ENCODE results near the gene DEGS2. TPM values are rescaled to one million over a fixed set of nuclear protein-coding genes. Genes with fewer than 3 reads are reported as not detected.

Gene DEGS2
- polyA plus RNA-seq, 3 donors: 8.7 to 10.9 (median 10.4) TPM

DNA sequence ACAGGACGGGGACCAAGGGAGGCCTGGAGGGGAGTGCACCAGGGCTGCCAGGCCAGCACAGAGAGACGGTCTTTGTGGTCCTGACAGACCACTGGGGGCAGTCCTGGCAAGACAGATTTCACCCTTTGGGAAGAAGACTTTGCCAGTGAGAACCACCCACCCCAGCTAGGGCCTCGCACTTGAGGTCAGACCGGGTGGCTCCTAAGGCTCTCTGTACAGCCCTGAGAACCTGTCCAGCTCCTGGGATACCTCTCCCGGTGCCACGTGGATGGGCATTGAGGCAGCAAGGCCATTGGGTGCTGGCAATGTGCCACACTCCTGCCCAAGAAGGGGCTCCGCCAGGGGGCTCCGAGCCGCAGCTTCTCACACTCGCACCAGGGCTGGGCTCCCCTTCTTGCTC, 42.4 kb downstream of the DEGS2 start:
- no peak for DNase-seq

DNA sequence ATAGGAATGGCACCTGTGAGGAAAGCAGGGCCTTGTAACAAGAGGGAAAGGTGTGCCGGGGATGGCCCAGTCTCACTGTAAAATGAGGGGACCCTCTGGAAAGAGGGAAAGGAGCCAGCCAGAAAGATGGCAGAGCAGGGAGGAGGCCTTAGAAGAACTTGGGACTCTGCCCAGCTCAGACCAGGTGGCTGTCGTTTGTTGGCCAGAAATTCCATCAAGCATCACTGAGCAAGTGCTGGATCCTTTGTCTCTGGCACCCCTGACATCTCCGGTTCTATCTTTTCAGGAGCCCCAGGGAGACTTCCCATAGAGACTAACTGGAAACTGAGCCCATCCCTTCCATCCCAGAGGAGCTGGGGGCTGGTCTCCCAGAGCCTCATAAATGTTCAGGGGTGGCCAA, 43.3 kb downstream of the DEGS2 start:
- DNase-seq: no peak

DNA sequence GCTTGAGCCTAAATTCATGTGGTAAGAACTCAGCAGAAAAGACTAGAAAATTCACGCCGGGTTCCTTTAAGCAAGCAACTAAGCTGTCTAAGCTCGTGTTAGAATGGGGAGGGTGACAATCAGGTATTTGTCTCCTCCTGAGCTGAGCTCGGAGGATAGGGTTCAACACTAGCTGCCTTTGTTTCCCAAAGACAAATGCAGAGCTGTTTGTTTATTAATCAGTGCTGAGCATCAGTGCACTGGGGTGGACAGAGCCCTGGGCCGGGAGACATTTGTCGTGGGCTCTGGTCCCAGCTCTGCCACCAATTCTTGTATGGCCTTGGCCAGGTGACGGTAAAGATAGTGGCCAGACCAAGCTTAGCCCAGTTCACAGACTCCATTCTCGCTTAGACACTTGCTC, 43.7 kb downstream of the DEGS2 start:
- no peak for DNase-seq

DNA sequence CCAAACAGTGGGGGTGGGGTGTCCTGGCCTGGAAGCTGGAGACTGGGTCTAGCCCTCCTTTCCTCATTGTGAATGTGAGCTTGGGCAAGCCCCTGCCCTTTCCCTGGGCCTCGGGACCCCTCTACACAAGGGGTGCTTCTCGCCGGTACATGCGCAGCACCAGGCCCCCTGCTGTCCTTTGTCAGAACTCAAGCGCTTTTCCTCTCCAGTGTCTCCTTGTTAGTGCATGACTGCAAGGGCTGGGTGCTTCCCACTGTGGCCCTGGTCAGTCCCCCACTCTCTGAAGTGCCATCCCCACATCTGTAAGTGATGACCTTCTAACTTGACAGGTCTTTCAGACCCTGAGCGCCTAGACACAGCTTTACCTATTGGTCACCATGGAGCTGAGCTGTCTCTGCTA, 44.2 kb downstream of the DEGS2 start:
- DNase-seq: no peak

DNA sequence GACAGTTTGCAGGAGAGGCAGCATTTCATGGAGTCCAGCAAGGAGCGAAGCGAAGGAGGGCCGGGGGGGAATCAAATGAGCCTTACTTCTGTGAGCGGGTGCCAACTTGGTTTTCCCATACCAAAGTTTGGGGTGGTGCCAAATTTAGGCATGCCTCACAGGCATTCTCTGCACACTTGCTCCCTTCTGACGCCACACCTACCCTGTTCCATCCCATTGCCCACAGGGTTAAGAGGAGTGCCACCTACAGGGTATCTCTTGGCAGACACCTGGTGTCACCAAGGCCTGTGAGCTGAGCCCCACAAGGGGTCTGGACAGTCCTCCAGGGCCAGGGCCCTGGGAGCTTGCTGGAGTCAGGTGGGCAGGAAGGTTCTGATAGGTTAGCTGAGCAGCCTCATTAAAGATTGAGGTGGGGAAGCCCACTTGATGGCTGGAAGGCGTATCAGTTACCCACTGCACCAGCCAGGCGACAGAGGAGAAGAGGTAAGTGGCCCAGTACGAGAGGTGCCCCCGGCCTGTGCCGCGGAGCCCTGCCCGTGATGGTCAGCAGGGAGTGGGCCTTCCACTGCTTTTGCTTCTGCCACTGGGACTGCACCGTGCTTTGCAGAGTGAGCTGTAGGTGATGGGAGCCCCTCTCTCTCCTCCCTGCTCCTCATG, 45.2 kb downstream of the DEGS2 start:
- no peak for DNase-seq

DNA sequence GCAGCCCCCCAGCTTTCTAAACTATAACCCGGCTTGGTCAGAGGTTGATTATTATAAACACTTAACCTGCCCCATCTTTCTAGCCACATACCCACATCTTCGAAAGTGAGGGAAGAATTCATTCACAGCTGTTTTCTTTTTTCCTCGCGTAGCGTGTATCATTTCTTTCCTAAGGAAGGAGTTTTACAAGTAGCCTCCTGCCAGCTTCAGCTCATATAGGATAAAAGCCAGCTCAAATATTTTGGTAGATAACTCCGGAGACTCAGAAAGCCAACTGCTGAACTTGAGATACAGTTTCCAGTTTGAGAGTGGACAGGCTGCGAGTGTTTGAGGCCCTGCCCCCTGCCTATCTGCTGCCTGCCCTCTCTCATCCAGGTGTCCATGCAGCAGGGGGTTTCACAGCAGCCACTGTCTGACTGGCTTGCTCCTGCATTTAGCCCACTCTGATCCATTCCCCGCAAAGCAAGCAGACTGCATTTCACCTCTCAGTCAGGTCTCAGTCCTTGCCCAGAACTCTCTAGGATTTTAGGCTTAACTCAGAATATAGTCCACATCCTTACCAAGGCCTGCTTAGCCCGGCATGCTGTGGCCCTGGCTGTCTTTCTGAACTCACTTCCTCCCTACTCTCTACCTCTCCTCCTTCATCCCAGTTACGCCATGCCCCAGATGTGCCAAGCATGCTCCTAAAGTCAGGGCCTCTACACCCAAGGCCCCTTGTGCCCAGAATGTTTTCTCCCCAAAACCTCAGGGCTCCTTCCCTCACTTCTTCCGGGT, 47.3 kb downstream of the DEGS2 start:
- DNase-seq: no peak

DNA sequence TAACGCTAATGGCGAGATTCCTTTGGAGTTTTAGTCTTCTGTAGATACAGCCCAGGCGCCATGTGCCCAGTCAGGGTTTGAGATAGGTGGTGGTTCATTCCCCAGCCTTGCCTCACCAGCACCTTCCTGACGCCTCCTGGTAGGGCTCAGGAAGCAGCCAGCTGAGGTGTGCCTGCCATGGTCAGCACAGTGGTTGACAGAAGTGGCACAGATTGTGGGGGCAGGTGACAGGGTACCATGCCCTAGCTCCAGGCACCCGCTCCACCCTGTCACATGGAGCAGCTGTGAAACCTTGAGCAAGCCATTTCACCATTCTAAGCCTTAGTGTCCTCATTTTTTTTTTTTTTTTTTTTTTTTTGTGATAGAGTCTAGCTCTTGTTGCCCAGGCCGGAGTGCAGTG, 48.6 kb downstream of the DEGS2 start:
- DNase-seq: no peak

DNA sequence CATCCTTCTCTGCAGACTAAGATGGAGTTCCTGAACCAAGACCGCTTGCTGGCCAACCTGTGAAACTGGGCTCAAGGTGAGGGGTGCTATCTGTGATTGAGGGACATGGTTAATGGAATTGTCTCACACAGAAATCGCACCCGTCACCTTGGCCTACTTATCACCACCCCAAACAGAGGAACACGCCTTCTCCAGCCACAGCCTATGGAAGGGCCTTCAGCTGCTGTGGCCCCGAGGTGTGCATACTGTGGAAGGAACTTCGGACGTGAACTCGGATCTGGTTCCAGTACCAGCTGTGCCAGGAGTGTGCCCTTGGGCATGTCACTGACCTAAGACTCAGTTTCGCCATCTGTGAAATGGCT, 49.9 kb downstream of the DEGS2 start:
- no peak for DNase-seq

DNA sequence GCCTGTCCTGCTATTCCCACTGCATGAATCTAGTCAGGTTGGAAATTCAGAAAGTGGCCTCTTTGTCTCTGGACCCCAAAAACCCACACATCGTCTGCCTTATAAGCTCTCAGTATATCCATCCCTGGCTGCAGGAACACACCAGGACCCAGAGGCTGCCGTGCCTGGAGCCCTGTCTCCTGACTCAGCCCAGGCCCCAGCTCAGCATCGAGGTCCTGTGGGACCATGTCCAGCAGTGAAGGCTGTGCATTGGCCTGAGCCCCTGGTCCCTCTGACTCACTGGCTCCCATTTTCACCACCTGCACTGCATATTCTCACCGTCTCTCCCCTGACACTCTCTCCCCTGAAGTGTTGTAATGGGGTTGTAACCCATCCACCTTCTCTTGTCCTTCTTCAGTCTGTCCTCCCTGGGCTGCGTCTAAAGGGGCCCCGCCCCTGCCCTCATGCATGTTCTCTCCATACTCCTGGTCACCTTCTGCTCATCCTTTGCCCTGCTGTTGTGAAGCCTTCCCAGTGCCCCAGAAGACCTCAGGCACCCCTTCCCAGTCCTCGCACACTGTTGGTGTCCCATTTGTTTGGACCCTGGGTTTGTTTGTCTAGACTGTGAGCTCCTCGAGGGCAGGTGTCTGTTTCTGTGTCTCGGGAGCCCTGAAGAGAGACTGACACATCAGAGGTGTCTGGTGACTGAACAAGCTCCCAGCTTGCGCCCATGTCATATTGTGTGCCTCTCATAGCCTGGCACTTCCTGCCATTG, 50.4 kb downstream of the DEGS2 start:
- DNase-seq: no peak

DNA sequence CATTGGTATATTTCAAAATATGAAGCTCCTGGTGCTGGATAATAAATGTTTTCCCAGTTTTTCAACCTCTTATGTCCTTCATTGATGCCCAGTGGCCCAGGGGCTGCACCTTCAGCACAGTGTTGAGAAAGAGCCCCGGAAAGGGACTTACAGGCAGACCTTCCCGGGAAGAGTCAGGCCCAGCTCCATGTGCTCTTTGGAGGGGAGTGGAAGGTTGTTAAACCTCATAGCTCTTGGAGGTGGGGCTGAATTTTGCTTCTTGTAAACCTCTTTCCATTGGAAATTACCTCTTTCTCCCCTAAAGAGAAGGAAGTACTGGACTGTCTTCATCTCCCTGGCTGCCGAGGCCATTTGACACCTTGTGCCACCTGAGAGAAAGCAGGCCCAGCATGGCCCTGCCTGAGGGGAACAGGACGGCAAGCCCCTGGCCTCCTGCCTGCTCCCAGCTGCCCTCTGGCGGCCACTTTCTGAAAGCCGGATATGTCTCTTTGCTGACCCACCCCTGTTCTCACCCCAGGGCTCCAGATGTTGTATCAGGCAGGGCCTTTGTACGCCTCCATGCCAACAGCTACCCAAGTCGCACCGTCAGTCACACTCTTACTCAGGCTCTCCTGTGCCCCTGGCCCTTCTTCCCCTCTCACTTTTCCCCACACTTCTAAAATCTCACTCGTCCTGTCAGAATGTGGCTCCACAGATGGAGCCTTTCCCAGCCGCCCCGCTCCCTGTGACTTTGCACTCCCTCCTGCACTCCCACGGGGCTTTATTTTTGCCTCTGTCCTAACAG, 51.2 kb downstream of the DEGS2 start:
- DNase-seq: peak; percentile 70

DNA sequence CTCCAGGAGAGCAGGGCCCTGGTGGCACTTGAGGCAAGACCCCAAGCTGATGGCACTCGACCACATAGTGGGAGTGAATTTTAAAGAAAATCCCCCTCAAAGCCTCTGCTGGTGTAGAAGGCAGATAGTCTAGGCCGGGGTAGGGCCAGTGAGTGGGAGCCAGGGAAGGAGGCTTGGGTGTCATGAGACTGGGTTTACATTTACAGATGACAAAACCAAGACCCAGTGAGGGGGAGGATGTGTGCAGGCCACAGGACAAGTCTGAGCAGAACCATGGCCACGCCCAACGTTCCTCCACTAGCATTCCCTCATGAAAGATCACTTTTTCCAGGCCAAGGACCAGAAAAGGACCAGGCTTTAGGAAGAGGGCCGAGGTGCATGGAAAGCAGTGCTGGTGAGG, 52.2 kb downstream of the DEGS2 start:
- DNase-seq: no peak

DNA sequence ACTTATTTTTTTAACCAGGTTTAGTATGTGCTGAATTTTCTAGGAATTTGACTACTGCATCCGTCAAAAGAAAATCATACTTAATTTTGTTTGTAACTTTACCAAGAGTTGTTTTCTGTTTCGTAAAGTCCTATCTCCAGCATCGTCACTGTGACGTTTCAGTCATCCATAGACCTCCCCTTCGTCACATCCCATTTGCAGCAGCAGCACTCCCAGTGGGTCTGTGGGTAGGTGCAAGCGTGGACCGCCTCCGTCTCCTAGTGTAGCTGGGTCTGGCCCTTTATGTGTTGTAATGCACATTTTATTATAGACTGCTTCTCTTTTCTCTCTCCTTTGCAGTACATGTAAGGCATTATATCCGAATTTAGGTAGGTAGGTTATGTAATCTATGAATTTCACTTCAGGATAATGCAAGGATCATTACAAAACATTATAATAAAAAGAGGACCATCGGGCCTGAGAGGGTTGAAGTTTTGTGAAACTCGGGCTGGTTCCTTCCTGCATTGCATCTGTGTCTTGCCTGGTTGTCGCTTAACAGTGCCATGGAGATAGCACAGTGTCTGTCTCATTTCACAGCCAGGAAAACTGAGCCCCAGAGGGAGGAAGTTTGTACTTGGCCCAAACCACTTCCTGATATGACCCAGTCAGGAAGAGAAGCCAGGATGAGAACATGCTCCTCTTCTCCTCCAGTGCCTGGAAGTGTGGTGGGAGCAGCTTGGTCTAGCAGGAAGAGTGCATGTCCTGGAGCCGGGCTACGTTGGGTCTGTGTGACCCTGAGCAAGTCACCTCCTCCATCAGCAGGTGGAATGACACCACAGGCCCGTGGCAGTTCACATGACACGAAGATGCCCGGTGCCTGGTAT, 53.0 kb downstream of the DEGS2 start:
- no peak for DNase-seq

DNA sequence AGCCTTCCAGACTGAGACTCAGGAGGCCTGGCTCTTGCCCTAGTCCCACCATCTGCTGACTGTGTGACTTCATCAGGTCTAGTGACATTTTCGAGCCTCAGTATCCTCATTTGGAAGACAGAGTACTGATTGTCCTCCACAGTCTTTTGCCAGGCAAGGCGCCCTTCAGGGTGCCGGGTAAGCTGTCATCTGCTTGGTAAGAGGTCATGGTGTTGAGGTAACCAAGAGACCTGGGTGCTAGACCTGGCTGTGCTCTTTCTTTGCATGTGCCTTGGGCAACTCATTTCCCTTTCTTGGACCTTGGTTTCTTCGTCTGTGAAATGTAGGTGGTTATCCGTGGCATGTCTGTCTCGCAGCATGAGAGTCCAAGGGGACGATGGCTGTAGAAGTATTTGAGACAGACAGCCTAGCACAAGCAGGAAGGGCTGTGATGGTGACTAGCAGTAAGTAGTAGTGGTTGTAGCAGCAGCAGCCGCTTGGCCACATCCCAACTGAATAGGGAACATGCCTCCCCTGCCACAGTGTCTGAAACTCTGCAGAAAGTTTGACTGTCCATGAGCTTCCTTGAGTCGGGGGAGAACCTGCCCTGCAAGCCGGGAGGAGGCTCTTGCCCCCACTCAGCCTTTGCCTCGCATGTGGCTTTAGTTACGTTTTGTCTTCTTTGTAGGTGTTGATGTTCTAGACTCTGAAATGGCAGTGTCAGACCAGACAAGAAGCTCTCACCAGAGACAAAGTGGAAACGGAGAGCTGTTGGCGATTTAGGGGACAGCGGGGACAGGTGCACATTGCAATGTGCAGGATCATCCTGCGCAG, 53.9 kb downstream of the DEGS2 start:
- DNase-seq: no peak

DNA sequence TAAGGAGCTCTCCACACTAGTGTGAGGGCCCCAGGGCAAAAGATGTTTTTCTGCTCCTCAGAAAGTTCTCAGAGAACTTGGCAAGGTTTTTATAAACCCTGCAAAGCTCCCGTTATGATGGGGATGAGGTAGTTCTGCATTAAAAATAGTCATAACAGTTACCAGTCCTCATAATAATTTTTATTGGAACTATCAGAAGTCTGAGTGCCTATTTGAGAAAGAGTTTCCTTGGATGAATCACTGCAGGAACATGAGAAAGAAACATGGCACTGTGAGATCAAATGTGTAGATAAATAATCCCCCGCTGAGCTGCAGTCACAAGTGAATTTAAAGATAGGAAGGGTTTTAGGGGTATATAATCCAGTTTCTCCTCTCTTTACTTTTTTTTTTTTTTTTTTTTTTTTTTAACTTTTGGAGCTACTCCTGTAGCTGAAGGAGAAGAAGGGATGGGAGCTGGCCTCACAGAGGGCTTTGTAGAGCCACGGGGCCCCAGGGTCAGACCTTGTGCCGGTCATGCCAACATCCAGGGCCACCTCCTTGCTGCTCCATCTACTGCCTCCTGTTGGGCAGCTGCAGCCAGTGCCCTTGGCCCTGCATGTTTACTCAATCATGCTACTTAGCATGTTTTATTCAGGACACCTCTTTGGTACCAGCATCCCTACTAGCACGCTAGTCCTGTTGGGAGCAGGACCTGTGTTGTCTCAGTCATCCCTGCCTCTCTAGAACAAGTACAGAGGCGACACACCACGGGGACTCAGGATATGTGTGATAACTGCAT, 54.7 kb downstream of the DEGS2 start:
- no peak for DNase-seq

DNA sequence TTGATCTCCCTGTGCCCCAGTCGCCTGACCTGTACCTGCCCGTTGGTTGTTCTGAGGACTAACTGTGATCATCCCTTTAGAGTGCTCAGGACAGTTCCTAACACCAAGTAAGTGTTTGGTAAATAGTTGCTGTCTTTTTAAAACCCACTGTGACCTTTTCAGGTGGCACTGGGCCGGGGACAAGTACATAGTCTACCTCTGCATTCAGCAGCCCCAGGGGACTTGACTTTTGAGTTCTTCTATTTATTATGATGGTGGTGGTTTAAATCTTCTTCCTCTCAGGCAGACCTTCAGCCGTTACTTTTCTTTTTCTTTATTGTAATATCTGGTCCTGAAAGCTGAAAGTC, 55.5 kb downstream of the DEGS2 start:
- DNase-seq: no peak

DNA sequence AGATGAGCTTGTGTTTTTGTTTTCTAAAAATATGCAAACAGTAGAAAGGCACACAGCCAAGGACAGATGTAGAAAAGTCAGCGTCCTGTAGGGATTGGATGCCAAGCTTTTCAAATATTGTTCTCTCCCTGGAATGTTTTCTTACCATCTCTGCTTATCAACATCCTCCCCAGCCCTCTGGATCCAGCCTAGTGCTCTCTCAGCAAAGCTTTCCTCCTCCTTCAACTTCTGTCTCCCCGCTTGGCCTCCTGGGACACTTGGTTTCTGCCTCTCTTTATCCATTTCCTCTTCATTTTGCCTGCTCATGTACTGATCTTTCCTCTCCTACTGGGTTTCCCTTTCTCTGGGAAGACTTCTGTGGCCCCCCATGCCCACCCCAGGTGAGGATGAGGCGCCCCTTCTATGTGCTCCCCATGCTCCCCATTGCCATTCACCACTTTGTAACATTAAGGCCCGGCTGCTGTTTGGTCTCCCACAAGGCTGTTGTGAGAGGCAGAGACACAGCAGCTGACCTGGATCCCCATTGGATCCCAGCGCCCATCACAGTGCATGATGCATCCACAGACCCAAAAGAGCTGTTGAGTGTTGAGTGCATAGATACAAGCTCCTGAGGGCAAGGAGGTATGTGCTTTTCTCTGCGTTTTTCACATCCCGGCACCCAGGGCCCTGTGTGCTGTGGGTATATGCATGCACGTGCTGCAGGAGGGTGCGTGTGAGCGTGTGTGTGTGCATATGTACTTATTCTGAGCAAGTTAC, 56.0 kb downstream of the DEGS2 start:
- DNase-seq: no peak

DNA sequence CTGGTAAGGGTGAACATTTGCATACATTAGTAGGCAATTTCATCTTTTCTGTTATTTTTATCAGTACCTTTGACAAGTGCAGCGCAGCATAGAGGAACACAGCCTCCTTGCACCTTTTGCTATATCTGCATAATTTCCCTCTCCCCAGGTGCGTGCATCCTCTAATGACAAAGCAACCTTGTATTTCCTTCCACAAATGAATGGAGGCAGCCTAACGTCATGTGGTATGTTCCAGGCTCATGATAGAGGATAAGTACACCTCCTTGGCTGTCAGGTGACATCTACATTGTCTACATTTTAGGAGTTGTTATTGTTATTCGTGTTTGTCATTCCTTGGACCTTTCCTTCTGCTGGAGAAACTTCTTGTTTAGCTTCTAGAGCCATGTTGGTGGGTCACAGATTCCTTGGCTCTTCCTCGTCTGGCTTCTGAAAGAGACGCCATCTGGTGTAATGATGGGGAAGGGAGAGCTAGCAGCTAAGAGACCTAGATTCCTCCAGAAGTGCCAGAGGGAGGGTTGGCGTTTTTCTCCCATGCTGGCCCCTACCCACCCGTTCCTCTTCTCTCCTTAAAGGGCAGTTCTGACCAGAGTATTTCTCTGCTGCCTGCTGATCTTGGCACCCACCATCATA, 57.2 kb downstream of the DEGS2 start:
- DNase-seq: no peak

DNA sequence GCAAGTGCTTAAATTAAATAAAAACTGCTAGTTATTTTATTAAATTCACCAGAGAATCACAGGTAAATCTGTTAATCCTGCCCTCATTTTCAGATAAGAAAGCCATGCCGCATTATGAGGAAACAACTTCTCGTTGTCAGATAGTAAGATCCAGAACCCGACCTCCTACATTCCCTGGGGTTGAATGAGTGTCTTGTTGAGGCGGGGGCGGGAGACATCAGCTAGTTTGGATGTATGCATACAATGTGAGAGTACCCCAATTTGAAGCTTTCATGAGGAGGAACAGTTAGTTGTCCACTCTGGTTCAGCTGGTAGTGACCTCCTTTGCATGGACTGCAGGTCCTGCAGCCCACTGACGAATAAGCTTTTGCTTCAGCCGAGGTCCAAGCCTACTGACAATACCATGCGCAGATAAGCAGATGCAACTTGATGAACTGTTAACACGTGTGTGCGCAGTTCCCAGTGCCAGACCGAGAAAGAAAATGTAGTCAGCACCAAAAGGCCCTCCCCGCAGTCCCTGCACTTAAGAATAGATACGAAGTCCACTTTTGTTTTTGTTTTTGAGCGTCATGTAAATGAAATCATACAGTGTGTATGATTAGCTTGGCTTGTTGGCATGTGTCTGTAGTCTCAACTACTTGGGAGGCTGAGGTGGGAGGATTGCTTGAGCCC, 59.3 kb downstream of the DEGS2 start:
- DNase-seq: no peak

All from renal pelvis (tissue), 4 donors.